ENCODE results near the gene PBXIP1. TPM values are rescaled to one million over a fixed set of nuclear protein-coding genes. Genes with fewer than 3 reads are reported as not detected.

PBXIP1 gene
- total RNA-seq, 1 donor from 2014 or later = 70.0 TPM

- H3K4me3 ChIP-seq = no peak overlapping the region
- no peaks in the 10 kb centered on the region for H3K36me3 ChIP-seq
- no peak for DNase-seq (ENCODE audit: low spot score in 2 of 2)
- TF ChIP-seq CTCF (IDR thresholded peaks at IDR 0.05) = no peak
- H3K27ac ChIP-seq = no peak overlapping the region
- no peaks in the 10 kb centered on the region for H3K27me3 ChIP-seq
- H3K9me3 ChIP-seq = no peaks in the 10 kb centered on the region
- intact Hi-C loops (cut with DNase I) = no loop called here
- H3K4me1 ChIP-seq = no peaks in the 10 kb centered on the region
Measured at GRCh38 chr1:154902938-154903566, 52.8 kb downstream of the PBXIP1 start.

- Histone ChIP-seq H3K4me1 (no peaks in the 10 kb centered on the region), H3K36me3 (no peaks in the 10 kb centered on the region), H3K27ac (no peak overlapping the region), H3K27me3 (no peaks in the 10 kb centered on the region), H3K4me3 (no peak overlapping the region), H3K9me3 (no peaks in the 10 kb centered on the region)
- DNase-seq (ENCODE audit: low spot score in 2 of 2) = no peak
- TF ChIP-seq CTCF (IDR thresholded peaks at IDR 0.05) = no peak
- intact Hi-C loops (cut with DNase I) = no loop called here
Measured at GRCh38 chr1:154901591-154901990, 54.3 kb downstream of the PBXIP1 start.

GRCh38 chr1:154899041-154899440, 56.9 kb downstream of the PBXIP1 start:
- no peak overlapping the region for H3K27ac ChIP-seq
- DNase-seq (ENCODE audit: low spot score in 2 of 2) = no peak

GRCh38 chr1:154896771-154897286, 59.1 kb downstream of the PBXIP1 start:
- no peak overlapping the region for H3K4me3 ChIP-seq
- H3K27me3 ChIP-seq = no peaks in the 10 kb centered on the region
- no peak for TF ChIP-seq CTCF (IDR thresholded peaks at IDR 0.05)
- no peaks in the 10 kb centered on the region for H3K4me1 ChIP-seq
- no peaks in the 10 kb centered on the region for H3K36me3 ChIP-seq
- intact Hi-C loops (cut with DNase I) = no loop called here
- no peak overlapping the region for H3K27ac ChIP-seq
- no peak for DNase-seq (ENCODE audit: low spot score in 2 of 2)
- H3K9me3 ChIP-seq = no peaks in the 10 kb centered on the region

More at GRCh38 chr1:154899041-154899440, 56.9 kb downstream of the PBXIP1 start:
- Histone ChIP-seq H3K4me3 (no peak overlapping the region), H3K36me3 (no peaks in the 10 kb centered on the region), H3K27me3 (no peaks in the 10 kb centered on the region), H3K9me3 (no peaks in the 10 kb centered on the region), H3K4me1 (no peaks in the 10 kb centered on the region)
- TF ChIP-seq CTCF (IDR thresholded peaks at IDR 0.05) = no peak
- intact Hi-C loops (cut with DNase I) = no loop called here

- no peaks in the 10 kb centered on the region for H3K4me1 ChIP-seq
- no peak for TF ChIP-seq CTCF (IDR thresholded peaks at IDR 0.05)
- DNase-seq (ENCODE audit: low spot score in 2 of 2) = peak in 1 of 2 donors; percentile 34
- no peak overlapping the region for H3K27ac ChIP-seq
- H3K4me3 ChIP-seq = no peak overlapping the region
- H3K27me3 ChIP-seq = no peaks in the 10 kb centered on the region
- no peaks in the 10 kb centered on the region for H3K9me3 ChIP-seq
- no peaks in the 10 kb centered on the region for H3K36me3 ChIP-seq
- intact Hi-C loops (cut with DNase I) = no loop called here
Measured at GRCh38 chr1:154895798-154896197, 60.1 kb downstream of the PBXIP1 start.

Other genes starting within 250 kb of the PBXIP1 start
- 24.6 TPM for gene KCNN3, start 85.8 kb downstream of the PBXIP1 start, total RNA-seq
- gene PMVK, start 19.4 kb downstream of the PBXIP1 start, total RNA-seq = 9.6 TPM
- gene PYGO2, start 5.7 kb upstream of the PBXIP1 start, total RNA-seq = 48.7 TPM
- 211 TPM for gene SHC1, start 14.6 kb upstream of the PBXIP1 start, total RNA-seq
- gene CKS1B, start 18.6 kb upstream of the PBXIP1 start, total RNA-seq = 40.4 TPM
- 31.2 TPM for gene FLAD1, start 27.2 kb upstream of the PBXIP1 start, total RNA-seq
- gene LENEP, start 37.5 kb upstream of the PBXIP1 start, total RNA-seq = not detected
- 83.1 TPM for gene ZBTB7B, start 46.7 kb upstream of the PBXIP1 start, total RNA-seq
- gene DCST2, start 77.7 kb upstream of the PBXIP1 start, total RNA-seq = 0.64 TPM
- gene DCST1, start 77.7 kb upstream of the PBXIP1 start, total RNA-seq = not detected
- gene ADAM15, start 95.2 kb upstream of the PBXIP1 start, total RNA-seq = 610 TPM
- 11.2 TPM for gene EFNA4, start 107.6 kb upstream of the PBXIP1 start, total RNA-seq
- gene EFNA3, start 122.7 kb upstream of the PBXIP1 start, total RNA-seq = 1.5 TPM
- 66.7 TPM for gene EFNA1, start 171.8 kb upstream of the PBXIP1 start, total RNA-seq
- gene SLC50A1, start 179.8 kb upstream of the PBXIP1 start, total RNA-seq = 9.4 TPM
- gene DPM3, start 184.4 kb upstream of the PBXIP1 start, total RNA-seq = 78.2 TPM
- 146 TPM for gene KRTCAP2, start 217.2 kb upstream of the PBXIP1 start, total RNA-seq
- gene TRIM46, start 217.8 kb upstream of the PBXIP1 start, total RNA-seq = not detected